ENCODE results near the gene LGR4.
A peak's percentile ranks its signal among the peaks of the same experiment; 100 is the strongest.

The LGR4 gene

GRCh38 chr11:27485930-27486773 lies 13.6 kb upstream of the LGR4 start:
- DNase-seq (ENCODE audit: low spot score), result peak; percentile 70

GRCh38 chr11:27482793-27483192 lies 10.2 kb upstream of the LGR4 start:
- no peak for DNase-seq (ENCODE audit: low spot score)

GRCh38 chr11:27481992-27482391 lies 9.4 kb upstream of the LGR4 start:
- DNase-seq (ENCODE audit: low spot score), result no peak

GRCh38 chr11:27477831-27478230 lies 5.2 kb upstream of the LGR4 start:
- no peak for DNase-seq (ENCODE audit: low spot score)

GRCh38 chr11:27477243-27477642 lies 4.7 kb upstream of the LGR4 start:
- no peak for DNase-seq (ENCODE audit: low spot score)

GRCh38 chr11:27475622-27476021 lies 3.0 kb upstream of the LGR4 start:
- no peak for DNase-seq (ENCODE audit: low spot score)

GRCh38 chr11:27473017-27473406 lies 422 bp upstream of the LGR4 start:
- DNase-seq (ENCODE audit: low spot score), result no peak

- no peak for DNase-seq (ENCODE audit: low spot score)
Measured at GRCh38 chr11:27471589-27472397, 797 bp downstream of the LGR4 start.

- no peak for DNase-seq (ENCODE audit: low spot score)
Measured at GRCh38 chr11:27470826-27471588, 1.6 kb downstream of the LGR4 start.

GRCh38 chr11:27470166-27470565 lies 2.4 kb downstream of the LGR4 start:
- DNase-seq (ENCODE audit: low spot score), result no peak

- no peak for DNase-seq (ENCODE audit: low spot score)
Measured at GRCh38 chr11:27468995-27469695, 3.4 kb downstream of the LGR4 start.

- DNase-seq (ENCODE audit: low spot score), result peak; percentile 65
Measured at GRCh38 chr11:27468209-27468994, 4.2 kb downstream of the LGR4 start.

- no peak for DNase-seq (ENCODE audit: low spot score)
Measured at GRCh38 chr11:27467181-27467913, 5.2 kb downstream of the LGR4 start.

- DNase-seq (ENCODE audit: low spot score), result no peak
Measured at GRCh38 chr11:27466363-27466762, 6.2 kb downstream of the LGR4 start.

- DNase-seq (ENCODE audit: low spot score), result no peak
Measured at GRCh38 chr11:27465629-27466028, 7.0 kb downstream of the LGR4 start.

- no peak for DNase-seq (ENCODE audit: low spot score)
Measured at GRCh38 chr11:27464909-27465308, 7.7 kb downstream of the LGR4 start.

- DNase-seq (ENCODE audit: low spot score), result no peak
Measured at GRCh38 chr11:27464289-27464696, 8.3 kb downstream of the LGR4 start.

GRCh38 chr11:27462543-27462942 lies 10.0 kb downstream of the LGR4 start:
- DNase-seq (ENCODE audit: low spot score), result no peak

GRCh38 chr11:27460158-27460978 lies 12.2 kb downstream of the LGR4 start:
- DNase-seq (ENCODE audit: low spot score), result no peak
